Left colon (tissue), 2 donors: ENCODE measurements around the gene NELFCD. TPM values are rescaled to one million over a fixed set of nuclear protein-coding genes. Genes with fewer than 3 reads are reported as not detected.
"Not testable (repeated sequence)": the region's sequence is repeated elsewhere in the genome, so short reads cannot be mapped to it uniquely, and the experiment has no call there.

ENCODE experiments used
- ATAC-seq: fragments of 200-7000 bp; cut with Tn5 transposase; one replicate; pipeline ENCODE4 v1.9.1; 2020; ENCODE audit warnings: mild to moderate bottlenecking, moderate library complexity
- DNase-seq, 2 donors: peaks; one replicate each; pipeline ENCODE4 v3.0.0-alpha.2; 2020
- intact Hi-C, 2 donors: fragments of 100-400 bp; cut with DNase I in 1 of 2; cut with micrococcal nuclease in 1 of 2; formaldehyde crosslinking; loops; one replicate each; pipeline versions ENCODE4 v1.11.2 to v1.14.0; 2022; cut with DNase I, micrococcal nuclease
- long read RNA-seq: library from polyadenylated mRNA; unstranded; transcript quantifications from one replicate; pipeline ENCODE4 v2.0.0, GENCODE V29; 2021
- total RNA-seq, 2 donors: library from RNA; stranded (reverse); fragmentation: NEBNext Ultra II Directional; extraction: Animal tissue kit (Norgen Biotek cat#: 25700); gene quantifications; one replicate each; pipeline ENCODE4 v1.2.1, GENCODE V29; 2021
- donor health status: DM: no; HTN: no; CAD: no.
- donor health status: DM: yes; HTN: yes; CAD: no.

The NELFCD gene, protein sequence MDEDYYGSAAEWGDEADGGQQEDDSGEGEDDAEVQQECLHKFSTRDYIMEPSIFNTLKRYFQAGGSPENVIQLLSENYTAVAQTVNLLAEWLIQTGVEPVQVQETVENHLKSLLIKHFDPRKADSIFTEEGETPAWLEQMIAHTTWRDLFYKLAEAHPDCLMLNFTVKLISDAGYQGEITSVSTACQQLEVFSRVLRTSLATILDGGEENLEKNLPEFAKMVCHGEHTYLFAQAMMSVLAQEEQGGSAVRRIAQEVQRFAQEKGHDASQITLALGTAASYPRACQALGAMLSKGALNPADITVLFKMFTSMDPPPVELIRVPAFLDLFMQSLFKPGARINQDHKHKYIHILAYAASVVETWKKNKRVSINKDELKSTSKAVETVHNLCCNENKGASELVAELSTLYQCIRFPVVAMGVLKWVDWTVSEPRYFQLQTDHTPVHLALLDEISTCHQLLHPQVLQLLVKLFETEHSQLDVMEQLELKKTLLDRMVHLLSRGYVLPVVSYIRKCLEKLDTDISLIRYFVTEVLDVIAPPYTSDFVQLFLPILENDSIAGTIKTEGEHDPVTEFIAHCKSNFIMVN
- 10 to 100 TPM; 41.2 to 43.5 TPM for total RNA-seq
- long read RNA-seq, transcript NELFCD-213 (15 exons, 2,305 nt): major isoform, 100 of 135 reads
- long read RNA-seq, partial matches to known transcripts: 13 of 135 reads
- long read RNA-seq, other reads (novel, unspliced or antisense): 21 of 135 reads

DNA sequence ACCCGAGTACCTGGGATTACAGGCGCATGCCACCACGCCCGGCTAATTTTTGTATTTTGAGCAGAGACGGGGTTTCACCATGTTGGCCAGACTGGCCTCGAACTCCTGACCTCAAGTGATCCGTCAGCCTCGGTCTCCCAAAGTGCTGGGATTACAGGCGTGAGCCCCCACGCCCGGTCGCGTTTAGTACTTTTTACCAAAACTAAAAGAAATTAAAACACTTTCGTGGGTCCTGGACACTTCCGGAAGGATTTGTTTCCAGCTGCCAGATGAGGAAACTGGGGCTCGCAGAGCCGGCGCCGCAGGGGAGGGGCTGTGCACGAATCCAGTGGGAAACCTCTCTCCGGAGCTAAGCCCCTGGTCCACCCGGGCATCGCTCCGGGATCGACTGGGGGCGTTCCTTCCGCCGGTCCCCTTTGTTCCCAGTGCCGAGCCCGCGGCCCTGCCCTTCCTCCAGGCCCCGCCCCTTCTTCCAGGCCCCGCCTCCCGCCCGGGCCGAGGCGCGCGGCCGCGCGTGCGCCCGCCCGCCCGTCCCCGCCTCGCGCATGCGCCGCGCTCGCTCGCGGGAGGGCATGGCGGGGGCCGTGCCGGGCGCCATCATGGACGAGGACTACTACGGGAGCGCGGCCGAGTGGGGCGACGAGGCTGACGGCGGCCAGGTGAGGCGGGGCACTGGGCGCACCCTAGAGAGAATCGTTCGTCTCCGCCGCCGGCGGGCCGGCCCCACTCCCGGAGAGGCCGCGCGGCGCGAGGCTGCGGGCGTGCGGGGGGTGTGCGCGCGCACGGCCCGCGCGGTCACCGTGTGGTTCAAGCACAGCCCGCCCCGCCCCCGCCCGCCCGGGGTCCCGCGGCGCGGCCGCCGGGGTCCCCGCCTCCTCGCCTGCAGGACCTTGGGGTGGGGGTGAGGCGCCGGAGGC, at the start of gene NELFCD:
Gene NELFCD, plus strand, starts transcription at position 546 of the 917 bp plus-strand sequence. Its CDS starts 54 bp downstream, at position 600.
- peak; percentile 95 for ATAC-seq
- intact Hi-C loops: no loop called here
- peak; percentile 83 to 93 for DNase-seq

DNA sequence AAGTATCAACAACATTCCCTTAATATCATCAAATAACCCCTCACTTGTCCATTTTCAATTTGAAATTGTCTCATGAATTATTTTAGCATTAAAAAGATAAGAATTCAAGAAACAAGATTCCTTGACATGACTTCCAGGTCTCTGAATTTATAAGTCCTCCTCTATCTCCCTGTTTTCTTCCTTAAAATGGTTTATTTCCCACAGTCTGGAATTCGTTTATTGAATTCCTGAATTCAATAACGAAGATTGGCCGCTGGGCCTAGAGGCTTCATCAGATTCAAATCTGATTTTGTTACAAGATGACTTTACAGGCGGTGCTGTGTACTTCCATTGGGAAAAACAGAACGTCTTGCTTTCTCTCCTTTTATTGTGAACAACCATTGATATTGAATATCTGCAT, 48.9 kb upstream of the NELFCD start:
- intact Hi-C loops: no loop called here
- ATAC-seq (no peak), DNase-seq (no peak)

DNA sequence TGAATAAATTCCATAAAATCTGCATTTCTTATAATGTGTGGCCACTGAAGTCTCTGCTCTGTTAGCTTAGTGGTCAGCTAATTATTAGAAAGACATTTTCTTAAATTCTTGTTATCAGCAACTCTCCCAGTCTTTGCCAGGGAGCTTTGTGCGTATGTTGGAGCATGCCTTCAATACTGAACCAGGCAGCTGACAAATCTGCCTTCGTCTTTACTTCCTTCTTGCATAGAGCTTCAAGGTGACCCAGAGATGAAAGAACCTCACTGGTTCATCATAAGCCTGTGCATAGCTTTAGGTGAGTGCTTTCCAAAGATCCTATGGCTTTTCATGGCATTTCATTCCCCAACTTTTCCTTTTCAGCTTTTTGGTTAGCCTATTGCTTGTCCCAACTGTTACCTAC, 43.0 kb upstream of the NELFCD start:
- ATAC-seq (no peak), DNase-seq (no peak)
- intact Hi-C loops: no loop called here

DNA sequence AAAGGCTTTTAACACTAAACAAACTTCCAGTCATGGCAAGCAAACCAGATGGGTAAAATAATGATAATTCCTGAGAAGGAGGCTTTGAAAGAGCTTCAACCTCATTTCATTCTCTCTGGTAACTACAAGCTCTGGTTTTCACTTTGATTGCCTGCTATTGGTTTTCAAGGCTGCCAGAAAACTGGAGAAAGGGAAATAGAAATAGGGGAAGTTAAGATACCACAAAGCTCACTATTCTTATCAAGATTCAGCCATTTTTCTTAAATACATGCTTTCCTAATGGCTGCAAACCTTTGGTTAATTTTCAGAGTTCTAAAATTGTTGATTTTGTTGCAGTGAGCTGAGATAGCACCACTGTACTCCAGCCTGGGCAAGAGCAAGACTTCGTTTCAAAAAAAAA, 42.5 kb upstream of the NELFCD start:
- ATAC-seq (no peak), DNase-seq (no peak)
- intact Hi-C loops: no loop called here

DNA sequence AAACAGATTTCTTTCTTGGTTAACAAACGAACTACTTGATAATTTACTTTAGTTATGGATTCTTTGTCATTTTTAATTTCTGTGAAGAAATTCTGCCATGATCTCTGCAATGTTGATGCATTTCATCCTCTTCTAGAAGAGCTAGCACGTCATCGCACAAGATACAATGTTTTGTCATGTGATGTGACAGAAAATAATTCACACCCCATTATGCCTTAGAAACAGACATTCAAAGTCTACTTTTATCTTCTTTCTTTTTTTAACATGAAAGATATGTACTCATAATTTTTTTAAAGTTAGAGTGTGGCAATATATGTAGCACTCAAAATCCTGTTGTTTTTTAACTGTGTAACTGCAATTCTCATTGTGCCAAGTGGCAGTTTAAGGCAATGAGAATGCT, 39.6 kb upstream of the NELFCD start:
- DNase-seq (no peak), ATAC-seq (no peak)
- intact Hi-C loops: no loop called here

DNA sequence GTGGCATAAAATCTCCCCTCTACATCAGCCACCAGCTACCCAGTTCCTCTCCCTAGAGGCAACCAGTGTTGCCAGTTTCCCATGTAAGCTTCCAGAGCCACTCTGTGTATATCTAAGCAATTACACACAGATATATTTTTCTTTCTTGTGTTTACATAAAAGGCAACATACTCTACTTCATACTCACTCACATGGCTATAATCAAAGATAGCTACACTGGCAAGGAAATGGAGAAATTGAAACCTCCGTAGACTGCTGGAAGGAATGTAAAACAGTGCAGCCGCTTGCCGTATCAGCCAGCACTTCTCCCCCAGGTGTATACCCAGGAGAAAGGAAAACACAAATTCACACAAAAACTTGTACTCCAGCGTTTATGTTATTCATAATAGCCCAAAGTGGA, 38.5 kb upstream of the NELFCD start:
- no peak for DNase-seq
- intact Hi-C loops: no loop called here
- ATAC-seq: no peak

DNA sequence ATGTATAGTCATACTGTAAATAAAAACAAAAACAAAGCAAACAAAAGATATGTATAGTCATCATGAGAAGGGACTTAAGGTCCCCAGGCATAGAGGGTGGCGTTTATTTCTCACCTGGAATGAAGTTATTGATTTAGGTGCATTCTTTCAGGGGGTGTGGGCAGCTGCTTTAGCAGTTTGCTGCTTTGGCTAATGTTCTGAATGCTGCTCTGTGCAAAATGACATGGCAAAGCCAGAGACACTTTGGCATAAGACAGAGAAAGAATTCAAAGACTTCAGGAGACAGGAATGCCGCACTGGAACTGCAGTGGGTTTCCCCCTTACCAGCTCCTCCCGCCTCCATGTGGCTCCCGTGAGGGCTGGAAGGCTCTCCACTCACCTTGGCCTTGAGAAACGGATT, 36.4 kb upstream of the NELFCD start:
- ATAC-seq: no peak
- DNase-seq: no peak
- intact Hi-C loops: no loop called here

DNA sequence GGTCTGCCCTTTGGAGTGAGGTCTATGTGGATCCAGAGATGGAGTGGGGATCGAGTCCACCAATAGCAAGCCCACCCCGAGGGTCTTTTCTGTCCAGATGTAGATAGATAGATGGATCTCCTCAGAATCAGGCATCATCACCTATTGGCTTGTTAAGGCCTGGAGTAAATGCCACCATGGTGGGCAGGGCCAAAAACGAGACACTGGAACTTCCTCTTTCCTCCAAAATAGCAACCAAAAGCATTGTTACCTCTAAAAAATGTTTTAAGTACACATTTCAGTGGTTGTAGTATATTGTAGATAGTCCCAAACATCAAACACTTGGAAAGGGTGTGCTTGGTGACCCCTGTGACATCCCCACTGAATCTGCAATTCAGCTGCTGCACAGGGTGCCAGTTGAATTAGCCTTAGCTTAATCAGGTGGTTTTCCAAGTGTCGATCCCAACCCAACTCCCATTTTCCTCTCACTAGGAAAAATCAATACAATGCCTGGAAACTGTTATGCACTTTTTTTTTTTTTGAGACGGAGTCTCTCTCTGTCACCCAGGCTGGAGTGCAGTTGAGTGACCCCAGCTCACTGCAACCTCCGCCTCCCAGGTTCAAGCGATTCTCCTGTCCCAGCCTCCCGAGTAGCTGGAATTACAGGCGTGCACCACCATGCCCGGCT, 35.0 kb upstream of the NELFCD start:
- intact Hi-C loops: no loop called here
- no peak for DNase-seq
- ATAC-seq: no peak

DNA sequence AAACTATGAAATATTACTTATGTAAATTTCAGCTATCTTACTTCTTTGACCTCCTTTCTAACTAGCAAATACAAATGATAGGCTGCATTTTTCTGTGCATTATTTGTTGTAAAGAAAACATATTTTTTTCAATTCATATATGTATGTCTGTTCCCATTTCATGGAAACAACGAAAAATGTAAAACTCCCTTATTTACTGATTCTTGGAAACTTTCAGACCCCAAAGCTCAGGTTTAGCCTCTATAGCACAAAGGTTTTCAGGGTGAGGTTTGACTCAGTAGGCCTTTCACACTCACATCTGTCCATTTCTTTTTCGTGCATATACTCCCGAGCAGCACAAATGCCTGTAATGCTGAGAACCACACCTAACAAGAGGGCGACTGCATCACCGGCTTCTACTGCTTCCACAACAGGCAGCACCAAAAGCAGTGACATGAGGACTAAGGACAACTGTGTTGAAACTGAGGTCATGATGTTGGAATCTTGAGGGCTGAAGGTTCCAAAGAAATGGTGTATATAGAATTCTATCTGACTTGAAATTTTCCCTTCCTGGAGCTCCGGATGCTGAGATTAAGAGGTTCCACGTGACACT, 33.2 kb upstream of the NELFCD start:
- ATAC-seq, intact Hi-C loops, DNase-seq: not testable (repeated sequence)

DNA sequence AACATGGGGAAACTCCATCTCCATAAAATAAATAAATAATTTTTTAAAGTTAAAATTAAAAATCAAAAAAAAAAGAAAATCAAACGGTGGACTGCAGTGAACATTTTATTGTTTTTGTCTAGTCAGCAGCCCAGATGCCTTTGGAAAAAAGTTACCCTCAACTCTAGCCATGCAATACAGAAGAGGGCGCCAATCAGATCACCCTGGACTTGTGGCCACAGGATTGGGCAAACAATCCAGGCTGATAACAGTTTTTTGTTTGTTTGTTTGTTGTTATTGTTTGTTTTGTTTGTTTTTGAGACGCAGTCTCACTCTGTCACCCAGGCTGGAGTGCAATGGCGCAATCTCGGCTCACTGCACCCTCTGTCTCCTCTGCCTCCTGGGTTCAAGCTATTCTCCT, 30.5 kb upstream of the NELFCD start:
- DNase-seq (no peak), ATAC-seq (no peak)
- intact Hi-C loops: no loop called here

DNA sequence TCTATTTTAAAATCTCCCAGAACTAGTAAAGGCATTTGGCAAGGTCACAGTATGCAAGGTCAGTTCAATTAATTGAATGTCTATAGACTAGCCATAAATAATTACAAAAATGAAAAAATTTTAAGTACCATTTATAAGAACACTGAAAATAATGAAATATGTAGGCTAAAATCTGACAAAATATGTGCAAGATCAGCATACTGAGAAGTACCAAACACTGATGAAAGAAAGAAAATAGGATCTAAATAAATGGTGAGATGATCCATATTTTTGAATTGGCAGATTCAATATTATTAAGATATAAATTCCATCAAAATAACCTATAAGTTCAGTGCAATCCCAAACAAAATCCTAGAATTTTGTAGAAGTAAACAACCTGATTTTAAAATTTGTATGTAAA, 28.0 kb upstream of the NELFCD start:
- no peak for DNase-seq
- intact Hi-C loops: no loop called here
- no peak for ATAC-seq

DNA sequence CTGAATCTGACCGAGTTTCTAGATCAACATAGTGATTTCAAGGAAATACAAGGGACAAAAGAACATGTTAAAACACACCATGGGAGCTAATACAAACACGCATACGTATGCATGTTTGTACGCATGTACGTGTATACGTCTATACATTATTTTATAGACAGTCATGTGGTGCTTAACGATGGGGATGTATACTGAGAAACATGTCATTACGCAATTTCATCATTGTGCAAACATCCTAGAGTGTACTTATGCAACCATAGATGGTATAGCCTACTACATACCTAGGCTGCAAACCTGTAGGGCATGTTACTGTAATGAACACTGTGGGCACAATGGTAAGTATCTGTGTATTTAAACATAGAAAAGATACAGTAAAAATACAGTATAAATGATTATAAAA, 25.0 kb upstream of the NELFCD start:
- DNase-seq (no peak), ATAC-seq (no peak)
- intact Hi-C loops: no loop called here

DNA sequence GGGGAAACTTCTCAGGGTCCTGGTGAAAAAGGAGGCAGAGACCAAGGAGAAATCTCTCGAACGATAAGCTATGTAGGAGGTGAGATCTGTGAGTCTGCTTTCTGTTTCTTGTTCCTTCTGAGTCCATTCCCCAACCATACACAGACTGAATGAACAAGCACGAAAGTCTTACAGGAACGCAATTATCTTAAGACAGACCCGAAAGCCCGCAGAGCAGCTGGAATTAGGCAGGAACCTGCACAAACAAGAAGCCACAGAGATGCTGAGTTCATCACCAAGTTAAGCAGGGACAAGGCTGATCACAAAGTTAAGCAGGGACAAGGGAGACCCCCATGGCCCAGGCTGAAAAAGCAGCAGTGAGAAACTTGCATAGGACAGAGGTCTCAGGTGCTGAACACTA, 21.4 kb upstream of the NELFCD start:
- DNase-seq (no peak), ATAC-seq (no peak)
- intact Hi-C loops: no loop called here

DNA sequence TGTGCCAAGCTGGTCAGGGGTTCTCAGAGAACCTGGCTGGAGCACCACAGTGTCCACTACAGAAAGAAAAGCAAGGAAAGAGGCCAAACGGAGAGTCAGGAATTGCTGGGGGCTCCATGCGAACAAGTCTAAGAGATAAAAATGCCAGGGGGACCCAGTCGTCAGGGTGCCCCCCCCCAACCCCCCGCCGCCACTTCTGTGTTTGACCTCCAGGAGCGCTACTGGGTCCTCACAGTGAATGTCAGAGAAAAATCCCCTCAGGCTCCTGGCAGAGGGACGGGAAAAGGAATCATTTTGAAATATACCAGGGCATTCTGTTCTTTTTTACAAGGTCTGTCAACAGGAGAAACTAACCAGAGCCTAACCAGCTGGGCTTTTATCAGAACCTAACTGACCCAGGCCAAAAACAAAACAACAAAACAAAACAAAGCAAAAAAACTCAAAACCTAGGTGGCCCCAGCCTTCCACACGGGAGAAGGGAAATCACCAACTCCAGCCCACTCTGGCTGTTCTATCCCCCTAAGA, 17.9 kb upstream of the NELFCD start:
- no peak for ATAC-seq
- intact Hi-C loops: no loop called here
- DNase-seq: no peak

DNA sequence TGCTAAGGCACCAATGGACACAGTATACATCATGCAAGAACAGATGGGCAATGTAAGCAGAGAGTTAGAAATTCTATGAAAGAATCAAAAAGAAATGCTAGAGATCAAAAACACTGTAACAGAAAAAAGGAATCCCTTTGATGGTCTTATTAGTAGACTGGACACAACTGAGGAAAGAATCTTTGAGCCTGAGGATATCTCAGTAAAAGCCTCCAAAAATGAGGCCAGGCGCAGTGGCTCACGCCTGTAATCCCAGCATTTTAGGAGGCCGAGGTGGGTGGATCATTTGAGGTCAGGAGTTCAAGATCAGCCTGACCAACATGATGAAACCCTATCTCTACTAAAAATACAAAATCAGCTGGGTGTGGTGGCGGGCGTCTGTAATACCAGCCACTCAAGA, 17.1 kb upstream of the NELFCD start:
- DNase-seq, ATAC-seq, intact Hi-C loops: not testable (repeated sequence)

DNA sequence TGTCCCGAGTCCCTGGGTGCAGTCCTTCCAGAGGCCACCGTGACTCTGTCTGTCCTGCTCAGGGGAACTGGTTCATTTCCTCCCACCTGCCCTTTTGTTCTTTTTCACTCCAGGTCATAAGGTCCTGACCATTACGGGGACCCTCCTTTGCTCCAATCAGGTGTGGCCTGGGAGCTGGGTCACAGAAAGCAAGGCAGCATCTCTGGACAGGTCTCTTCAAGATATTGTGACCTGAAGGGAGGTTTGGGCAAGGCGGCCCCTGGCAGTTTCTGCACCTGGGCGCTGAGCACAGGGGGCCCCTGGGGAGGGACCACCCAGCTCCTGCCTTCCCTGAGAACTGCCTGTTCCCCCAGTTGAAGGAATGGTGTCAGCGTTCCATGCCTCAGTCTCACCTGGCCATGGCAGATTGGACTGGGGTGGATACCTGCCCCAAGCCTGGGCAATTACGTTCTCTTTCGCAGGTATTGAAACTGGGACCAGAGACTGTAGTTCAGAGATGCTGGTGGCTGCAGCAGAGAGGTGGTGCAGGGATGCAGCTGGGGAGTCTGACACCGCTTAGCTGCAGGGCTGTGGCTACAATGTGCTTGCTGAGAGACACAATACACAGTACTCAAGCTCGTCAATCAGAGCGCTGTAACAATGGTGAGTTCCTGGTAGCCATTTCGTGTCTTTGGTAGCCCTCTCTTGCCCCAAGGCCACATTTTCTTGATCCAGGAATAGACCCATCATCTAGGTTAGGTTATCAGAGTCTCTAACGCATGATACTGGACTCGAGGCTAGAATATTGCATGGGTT, 15.6 kb upstream of the NELFCD start:
- intact Hi-C loops: no loop called here
- ATAC-seq: no peak
- no peak for DNase-seq

DNA sequence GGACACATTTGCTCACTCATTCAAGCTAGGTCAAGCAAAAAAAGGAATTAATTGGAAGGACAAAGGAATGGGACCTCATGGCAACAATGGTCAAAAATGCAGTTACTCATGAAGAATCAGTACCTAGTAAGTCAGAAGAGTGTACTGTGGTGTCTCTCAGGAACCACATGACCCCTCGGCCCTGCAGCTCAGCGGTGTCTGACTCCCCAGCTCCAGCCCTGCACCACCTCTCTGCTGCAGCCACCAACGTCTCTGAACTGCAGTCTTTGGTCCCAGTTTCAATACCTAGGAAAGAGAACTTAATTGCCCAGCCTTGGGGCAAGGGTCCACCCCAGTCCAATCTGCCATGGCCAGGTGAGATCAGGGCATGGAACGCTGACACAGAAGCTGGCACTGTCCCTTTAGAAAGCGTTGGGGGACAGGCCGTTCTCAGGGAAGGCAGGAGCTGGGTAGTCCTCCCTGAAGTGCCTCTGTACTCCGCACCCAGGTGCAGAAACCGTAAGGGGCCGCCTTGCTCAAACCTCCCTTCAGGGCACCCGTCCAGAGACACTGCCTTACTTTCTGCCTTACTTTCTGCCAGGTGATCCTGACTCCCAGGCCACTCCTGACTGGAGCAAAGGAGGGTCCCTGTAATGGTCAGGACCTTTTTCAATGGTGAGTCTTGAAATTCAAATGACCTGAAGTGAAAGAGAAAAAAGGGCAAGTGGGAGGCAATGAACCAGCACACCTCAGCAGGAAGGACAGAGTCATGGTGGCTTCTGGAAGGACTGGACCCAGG, 13.2 kb upstream of the NELFCD start:
- intact Hi-C loops: no loop called here
- no peak for ATAC-seq
- no peak for DNase-seq
